GM18951 (cell line): ENCODE results near the gene TSKU.
"Not testable (repeated sequence)": the region's sequence is repeated elsewhere in the genome, so short reads cannot be mapped to it uniquely, and the experiment has no call there.

ENCODE experiments used
- POLR2A ChIP-seq: IDR thresholded peaks from 4 replicates; pipeline ENCODE4 v1.6.1; 2011; ENCODE audit warnings: mild to moderate bottlenecking; ENCODE audit not compliant: insufficient read length, insufficient read depth; ENCODE audit errors: extremely low read depth
- in situ Hi-C: fragments of 300-500 bp; cut with MboI; formaldehyde crosslinking; loops from one replicate; pipeline ENCODE4 v1.12.0; 2022; ENCODE audit warnings: low sequenced_read_pairs, mixed read lengths, inconsistent platforms; ENCODE audit not compliant: unreplicated experiment

TSKU gene

DNA sequence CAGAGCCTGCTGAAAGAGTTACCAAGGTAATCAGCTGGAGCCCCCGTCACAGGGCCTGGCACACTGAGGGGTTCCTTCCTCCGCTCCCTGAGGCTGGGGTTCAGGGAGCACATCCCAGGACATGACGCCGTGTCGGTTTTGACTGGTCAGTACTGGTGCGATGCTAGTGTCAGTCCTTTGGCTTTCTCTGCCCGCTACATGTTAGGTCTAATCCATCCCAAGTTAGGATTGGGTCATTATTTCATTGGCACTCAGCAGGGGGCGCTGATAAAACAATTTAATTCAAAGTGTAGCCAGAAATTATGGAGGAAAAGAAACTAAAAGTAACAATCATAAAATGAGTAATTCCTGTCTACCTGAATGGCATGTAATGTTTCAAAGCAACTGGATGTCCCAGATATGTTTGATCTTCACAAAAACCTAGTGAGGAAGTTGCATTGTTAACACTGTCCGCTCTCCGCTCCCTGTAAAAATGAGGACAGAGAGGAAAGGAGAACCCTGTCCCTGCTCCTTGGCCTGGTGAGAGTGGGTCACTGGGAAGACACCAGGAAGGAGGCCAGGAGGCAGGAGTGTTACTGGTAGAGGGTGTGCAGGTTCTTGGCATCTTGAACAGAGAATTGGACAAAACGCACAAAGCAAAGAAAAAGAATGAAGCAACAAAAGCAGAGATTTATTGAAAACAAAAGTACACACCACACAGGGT lies 27.1 kb downstream of the TSKU start:
- no peak for TF ChIP-seq POLR2A
- in situ Hi-C loops, result no loop called here

DNA sequence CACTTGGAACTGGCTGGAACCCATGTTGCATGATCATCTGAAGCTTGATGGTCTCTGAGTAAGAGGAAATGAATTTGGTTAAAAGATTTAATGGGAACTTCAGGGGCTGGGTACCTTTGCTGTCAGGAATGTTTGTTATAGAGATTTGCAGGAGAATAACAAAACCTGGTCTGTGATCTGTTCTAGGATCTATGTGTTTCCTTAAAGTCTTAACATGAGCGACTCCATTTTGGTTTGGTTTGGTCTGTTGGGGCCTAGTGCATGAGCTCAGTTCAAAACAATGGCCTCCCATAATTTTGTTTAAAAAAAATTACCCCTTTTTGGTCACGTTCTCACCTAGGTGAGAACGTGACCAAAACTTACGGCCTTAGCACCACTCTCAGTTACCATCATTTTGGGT lies 28.1 kb downstream of the TSKU start:
- TF ChIP-seq POLR2A, result no peak
- in situ Hi-C loops, result no loop called here

DNA sequence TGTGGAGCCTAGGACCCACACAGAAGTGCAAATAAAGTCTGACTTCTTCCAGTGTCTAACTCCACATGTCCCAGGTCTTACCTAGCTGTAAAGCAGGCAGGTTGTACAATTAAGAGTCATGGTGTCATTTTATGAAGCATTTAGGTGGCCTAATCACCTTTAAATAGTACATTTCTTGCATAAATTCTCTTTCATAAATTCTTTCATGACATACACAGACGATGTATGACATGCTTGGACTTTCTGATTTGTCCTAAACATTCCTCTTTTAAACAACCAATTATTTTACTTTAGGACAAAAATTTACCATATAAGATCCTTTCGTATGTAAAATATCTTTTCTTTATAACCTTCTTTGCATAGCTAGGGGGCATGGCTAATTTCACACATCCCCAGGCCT lies 31.3 kb downstream of the TSKU start:
- in situ Hi-C loops, result no loop called here
- no peak for TF ChIP-seq POLR2A

DNA sequence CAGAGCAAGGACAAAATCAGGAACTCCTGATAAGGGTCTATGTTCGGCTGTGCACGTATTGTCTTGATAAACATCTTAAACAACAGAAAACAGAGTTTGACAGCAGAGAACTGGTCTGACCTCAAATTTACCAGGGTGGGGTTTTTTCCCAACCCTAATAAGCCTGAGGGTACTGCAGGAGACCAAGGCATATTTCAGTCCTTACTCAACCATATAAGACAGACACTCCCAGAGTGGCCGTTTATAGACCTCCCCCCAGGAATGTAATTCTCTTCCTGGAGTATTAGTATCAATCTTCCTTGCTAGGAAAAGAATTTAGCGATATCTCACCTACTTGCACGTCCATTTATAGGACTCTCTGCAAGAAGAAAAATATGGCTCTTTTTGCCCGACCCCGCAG lies 32.5 kb downstream of the TSKU start:
- in situ Hi-C loops, result not testable (repeated sequence)

DNA sequence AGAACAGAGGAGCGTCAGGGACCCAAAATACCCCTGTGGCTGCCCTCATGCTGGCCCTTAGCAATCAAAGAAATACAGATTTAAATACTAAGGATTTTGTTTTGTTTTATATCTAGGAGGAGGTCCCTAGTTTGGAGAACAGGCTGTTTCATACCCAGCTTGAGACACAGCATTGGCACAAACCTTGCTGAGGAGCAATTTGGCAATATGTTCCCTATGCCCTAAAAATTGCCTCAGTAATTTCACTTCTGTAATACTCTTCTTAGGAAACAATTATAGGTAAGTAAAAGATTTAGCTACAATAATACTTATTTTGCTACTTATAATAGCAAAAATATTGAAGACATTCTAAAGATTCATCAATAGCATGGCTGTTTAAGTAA lies 37.0 kb downstream of the TSKU start:
- TF ChIP-seq POLR2A, result no peak
- in situ Hi-C loops, result no loop called here

DNA sequence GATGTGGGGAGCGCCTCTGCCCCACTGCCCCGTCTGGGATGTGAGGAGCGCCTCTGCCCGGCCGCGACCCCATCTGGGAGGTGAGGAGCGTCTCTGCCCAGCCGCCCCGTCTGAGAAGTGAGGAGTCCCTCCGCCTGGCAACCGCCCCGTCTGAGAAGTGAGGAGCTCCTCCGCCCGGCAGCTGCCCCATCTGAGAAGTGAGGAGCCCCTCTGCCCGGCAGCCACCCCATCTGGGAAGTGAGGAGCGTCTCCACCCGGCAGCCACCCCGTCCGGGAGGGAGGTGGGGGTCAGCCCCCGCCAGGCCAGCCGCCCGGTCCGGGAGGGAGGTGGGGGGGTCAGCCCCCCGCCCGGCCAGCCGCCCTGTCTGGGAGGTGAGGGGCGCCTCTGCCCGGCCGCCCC lies 38.2 kb downstream of the TSKU start:
- in situ Hi-C loops, result not testable (repeated sequence)

DNA sequence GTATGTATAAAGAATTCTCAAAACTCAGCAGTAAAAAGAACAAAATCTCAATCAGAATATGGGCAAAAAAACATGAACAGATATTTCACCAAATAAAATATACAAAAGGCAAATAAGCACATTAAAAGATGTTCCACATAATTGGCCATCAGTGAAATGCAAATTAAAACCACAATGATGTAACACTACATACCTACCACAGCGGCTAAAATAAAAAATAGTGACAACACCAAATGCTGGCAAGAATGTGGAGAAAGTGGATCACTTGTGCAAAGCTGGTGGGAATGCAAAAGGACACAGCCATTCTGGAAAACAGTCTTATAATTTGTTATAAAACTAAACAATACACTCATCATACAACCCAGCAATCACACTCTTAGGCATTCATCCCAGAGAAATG lies 39.2 kb downstream of the TSKU start:
- no peak for TF ChIP-seq POLR2A
- in situ Hi-C loops, result no loop called here

DNA sequence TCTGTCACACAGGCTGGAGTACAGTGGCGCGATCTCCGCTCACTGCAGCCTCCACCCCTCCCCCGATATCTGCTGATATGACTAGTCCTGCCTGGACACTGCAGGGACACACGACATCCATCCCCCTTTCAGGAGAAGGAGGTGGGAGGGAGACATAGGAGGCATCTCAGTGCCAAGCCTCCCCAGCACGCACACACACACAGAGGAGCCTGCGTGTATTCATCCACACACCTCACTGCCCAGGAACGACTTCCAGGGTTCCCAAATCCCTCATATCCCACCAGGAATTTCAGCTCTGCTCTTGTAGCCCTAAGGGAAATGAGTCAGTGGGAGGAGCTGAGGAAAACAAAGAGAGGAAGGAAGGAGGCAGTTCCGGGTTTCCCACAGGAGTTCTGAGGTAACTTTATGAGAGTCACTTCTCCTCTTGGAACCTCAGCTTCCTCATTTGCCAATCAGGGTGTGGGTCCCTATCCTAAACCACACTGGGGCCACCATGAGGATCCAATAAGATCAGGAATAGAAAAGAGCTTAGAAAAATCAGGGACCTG lies 40.4 kb downstream of the TSKU start:
- in situ Hi-C loops, result no loop called here
- TF ChIP-seq POLR2A, result no peak

DNA sequence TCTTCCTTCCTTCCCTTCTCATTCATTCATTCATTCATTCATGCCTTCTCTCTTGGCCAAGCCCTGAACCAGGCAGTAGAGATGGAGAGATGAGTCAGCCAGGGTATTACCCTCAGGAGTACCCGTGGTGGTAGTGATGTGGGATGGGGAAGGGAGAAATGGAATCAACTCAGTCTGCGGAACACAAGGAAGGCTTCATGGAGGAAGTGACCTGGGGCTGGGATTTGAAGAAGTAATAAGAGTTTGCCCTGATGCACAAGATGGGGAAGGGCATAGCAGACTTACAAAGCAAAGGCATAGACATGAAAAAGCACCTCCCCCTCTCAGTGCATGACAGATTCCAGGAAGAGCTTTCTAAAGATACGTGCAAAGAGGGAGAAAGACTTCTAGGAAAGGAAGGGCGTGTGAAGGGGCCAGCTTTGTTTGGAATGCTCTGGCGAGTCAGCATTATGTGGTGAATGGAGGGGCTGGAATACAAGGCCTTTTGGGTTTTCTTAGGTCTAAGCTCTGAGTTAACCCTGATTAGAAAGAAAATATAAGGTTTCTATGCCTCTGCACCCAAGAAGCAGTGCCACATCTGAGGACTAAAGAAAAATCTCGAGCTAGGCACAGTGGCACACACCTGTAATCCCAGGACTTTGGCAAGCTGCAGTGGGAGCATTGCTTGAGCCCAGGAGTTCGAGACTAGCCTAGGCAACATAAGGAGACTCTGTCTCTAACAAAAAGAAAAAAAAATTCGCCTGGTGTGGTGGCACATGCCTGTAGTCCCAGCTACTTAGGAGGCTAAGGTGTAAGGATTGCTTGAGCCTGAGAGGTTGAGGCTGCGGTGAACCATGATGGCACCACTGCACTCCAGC lies 41.2 kb downstream of the TSKU start:
- in situ Hi-C loops, result no loop called here
- no peak for TF ChIP-seq POLR2A

DNA sequence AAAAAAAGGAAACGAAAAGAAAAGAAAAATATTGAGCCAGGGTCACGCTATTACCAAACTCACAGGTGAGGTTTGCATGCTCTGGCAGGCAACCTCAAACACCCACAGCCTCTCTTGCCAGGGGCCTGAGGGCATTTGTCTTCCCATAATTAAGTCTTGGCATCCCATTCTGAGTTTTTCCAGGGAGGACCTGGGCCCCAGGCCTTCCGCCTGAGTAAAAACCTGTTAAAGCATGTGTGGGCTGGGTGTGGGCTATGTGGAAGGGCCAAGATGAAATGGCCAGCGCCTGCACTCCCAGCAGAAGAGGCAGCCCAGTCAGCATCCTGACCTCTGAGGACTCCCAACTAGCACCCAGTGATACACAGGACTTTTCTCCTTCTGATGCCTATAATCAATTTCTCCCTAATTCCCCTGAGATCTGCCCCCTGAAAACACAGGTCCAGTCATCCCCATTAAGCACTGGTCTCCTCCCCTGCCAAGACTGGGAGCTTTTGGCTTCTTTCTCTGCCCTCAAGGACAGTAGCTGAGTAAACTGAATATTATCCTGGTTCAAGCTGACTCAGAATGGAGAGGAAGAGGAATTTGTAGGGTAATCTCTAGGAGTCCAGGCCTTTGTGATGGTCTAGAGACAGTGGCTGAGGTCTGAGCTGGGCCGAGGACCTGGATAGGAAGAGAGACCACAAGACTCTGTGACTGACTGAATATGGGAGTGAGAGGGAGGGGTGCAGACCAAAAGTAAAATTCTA lies 42.0 kb downstream of the TSKU start:
- in situ Hi-C loops, result no loop called here
- TF ChIP-seq POLR2A, result no peak

DNA sequence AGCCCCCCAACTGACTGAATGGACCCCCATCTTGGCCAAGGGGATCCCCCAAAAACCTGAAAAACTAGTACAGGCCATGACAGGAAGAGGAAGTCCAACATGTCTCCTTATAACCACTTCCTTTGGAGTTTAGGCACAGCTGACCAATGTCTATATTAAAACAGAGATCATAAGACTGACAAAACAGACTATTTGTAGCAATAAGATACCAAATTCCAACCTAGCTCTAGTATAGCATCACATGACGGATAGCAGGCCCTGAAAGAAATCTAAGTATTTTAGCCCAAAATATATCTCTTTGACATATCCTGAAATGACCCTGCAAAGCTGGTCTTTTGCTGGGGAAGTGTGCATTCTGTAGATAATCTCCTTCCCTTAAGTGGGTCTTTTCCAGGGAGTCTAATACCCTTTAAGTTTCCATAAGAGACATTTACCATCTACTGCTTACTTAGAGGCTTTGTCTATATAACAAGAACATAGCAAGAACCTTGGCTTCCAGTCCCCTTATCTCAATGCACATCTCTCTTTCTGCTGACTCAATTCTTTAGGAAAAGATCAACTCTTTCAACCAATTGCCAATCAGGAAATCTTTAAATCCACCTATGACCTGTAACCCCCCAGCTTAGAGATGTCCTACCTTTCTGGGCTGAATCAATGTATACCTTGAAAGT lies 42.7 kb downstream of the TSKU start:
- in situ Hi-C loops, result no loop called here
- no peak for TF ChIP-seq POLR2A

DNA sequence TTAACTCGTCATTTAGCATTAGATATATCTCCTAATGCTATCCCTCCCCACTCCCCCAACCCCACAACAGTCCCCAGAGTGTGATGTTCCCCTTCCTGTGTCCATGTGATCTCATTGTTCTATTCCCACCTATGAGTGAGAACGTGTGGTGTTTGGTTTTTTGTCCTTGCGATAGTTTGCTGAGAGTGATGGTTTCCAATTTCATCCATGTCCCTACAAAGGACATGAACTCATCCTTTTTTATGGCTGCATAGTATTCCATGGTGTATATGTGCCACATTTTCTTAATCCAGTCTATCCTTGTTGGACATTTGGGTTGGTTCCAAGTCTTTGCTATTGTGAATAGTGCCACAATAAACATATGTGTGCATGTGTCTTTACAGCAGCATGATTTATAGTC lies 43.4 kb downstream of the TSKU start:
- in situ Hi-C loops, result not testable (repeated sequence)

DNA sequence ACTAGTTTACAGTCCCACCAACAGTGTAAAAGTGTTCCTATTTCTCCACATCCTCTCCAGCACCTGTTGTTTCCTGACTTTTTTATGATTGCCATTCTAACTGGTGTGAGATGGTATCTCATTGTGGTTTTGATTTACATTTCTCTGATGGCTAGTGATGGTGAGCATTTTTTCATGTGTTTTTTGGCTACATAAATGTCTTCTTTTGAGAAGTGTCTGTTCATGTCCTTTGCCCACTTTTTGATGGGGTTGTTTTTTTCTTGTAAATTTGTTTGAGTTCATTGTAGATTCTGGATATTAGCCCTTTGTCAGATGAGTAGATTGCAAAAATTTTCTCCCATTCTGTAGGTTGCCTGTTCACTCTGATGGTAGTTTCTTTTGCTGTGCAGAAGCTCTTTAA lies 43.8 kb downstream of the TSKU start:
- in situ Hi-C loops, result not testable (repeated sequence)

DNA sequence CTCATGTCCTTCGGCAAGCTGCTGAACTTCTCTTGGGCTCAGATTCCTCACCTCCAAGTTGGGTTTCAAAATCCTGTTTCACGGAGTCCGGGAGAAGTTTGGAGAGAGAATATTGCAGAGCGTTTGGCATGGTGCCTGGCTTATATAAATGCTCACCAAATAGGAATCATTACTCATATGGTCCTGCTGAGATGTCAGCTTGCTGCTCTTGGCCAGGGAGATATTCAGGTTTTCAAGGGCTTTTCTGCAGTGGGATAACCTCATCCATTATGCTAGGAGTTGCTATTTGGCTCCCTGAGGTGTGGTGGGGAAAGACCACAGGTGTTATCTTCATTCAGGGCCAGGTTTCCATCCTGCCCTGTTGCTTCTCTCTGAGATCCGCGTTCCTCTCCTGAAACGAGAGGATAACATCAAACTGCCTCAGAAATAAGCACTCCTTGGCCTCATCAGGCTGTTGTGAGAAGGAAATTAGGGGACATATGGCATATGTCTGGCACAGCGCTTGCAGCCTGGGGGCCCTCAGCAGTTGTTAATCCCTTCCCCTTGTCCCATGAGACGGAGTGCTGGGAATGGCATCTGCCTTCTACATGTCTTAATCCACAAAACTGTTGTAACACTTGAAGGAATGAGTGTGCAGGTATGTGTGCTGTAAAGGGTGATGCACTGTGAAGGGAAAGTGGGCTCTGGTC lies 47.6 kb downstream of the TSKU start:
- in situ Hi-C loops, result no loop called here
- TF ChIP-seq POLR2A, result no peak
